Vagina (tissue), 2 donors: ENCODE measurements around the gene KCNJ15. TPM values are rescaled to one million over a fixed set of nuclear protein-coding genes. Genes with fewer than 3 reads are reported as not detected.

Experiments
- DNase-seq, 2 donors: peaks; one replicate each; pipeline ENCODE4 v3.0.0-alpha.2; 2017; ENCODE audit errors: extremely low spot score in 2 of 2
- H3K27ac ChIP-seq: fragments of 200-600 bp; sonication (generic); one replicate; pipeline ENCODE4 v1.5.1; 2019
- H3K27me3 ChIP-seq: fragments of 200-600 bp; sonication (generic); one replicate; pipeline ENCODE4 v1.5.1; 2019
- H3K36me3 ChIP-seq, 2 donors: fragments of 200-600 bp; sonication (generic); one replicate each; pipeline ENCODE4 v1.5.1; 2017 to 2019
- H3K4me1 ChIP-seq: fragments of 200-600 bp; sonication (generic); one replicate; pipeline ENCODE4 v1.5.1; 2019
- H3K4me3 ChIP-seq, 2 donors: fragments of 200-600 bp; sonication (generic); 1 replicate in 1 of 2; 2 replicates in 1 of 2; pipeline ENCODE4 v1.5.1; 2016 to 2019
- H3K9me3 ChIP-seq: fragments of 200-600 bp; sonication (generic); one replicate; pipeline ENCODE4 v1.5.1; 2019
- CTCF ChIP-seq, 3 experiments: fragments of 450-650 bp in 2 of 3; fragments of 200-600 bp in 1 of 3; sonication (generic) in 1 of 3; IDR thresholded peaks; one replicate each; pipeline ENCODE4 v1.5.1; 2017 to 2019; ENCODE audit warnings: antibody characterized with exemption in 3 of 3, mild to moderate bottlenecking in 2 of 3, moderate library complexity in 2 of 3
- POLR2A ChIP-seq, 2 donors: fragments of 450-650 bp; IDR thresholded peaks; one replicate each; pipeline ENCODE4 v1.6.1; 2017; ENCODE audit warnings: antibody characterized with exemption in 2 of 2, mild to moderate bottlenecking in 2 of 2, moderate library complexity in 2 of 2
- POLR2AphosphoS5 ChIP-seq, 2 donors: sonication (generic); formaldehyde crosslinking; IDR thresholded peaks; one replicate each; pipeline ENCODE4 v1.9.0; 2017; ENCODE audit warnings: antibody characterized with exemption in 2 of 2, mild to moderate bottlenecking in 2 of 2, low read depth in 1 of 2; ENCODE audit not compliant: insufficient read depth in 1 of 2
- intact Hi-C: fragments of 100-400 bp; cut with DNase I; formaldehyde crosslinking; loops from one replicate; pipeline ENCODE4 v1.15.1; 2023
- total RNA-seq: library from RNA; depleted of rRNA; stranded (reverse); fragments of >200 nt; gene quantifications from one replicate; pipeline ENCODE4 v1.2.3, GENCODE V29; 2016

The KCNJ15 gene
- total RNA-seq, 1 donor from 2014 or later: 12.3 TPM

DNA sequence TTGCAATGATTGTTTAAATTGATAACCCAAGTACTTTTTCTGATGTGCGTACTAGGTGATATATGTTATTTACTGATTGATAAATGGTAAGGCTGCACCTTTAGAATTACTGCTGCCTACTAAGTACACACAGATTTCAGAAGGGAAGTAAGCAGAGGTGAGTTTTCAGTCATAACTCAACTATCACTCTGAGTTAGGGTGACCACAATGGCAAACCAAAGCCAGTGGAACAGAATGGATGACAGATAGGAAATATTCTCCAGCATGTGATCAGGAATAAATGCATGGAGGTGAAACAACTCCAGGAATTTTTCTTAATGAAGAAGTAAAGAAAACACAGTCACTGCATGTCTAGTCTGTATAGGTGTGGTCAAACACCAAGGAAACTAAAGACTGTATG, 7.5 kb upstream of the KCNJ15 start:
- no peaks in the 10 kb centered on the region for H3K4me1 ChIP-seq
- H3K27ac ChIP-seq: no peak overlapping the region
- TF ChIP-seq POLR2AphosphoS5 (IDR thresholded peaks at IDR 0.05; ENCODE audit: insufficient read depth in 1 of 2, low read depth in 1 of 2) (no peak), CTCF (IDR thresholded peaks at IDR 0.05) (no peak), POLR2A (IDR thresholded peaks at IDR 0.05) (no peak)
- intact Hi-C loops: no loop called here
- DNase-seq: no peak
- no peaks in the 10 kb centered on the region for H3K27me3 ChIP-seq
- H3K9me3 ChIP-seq: no peaks in the 10 kb centered on the region
- H3K36me3 ChIP-seq: no peaks in the 10 kb centered on the region
- no peak overlapping the region for H3K4me3 ChIP-seq

DNA sequence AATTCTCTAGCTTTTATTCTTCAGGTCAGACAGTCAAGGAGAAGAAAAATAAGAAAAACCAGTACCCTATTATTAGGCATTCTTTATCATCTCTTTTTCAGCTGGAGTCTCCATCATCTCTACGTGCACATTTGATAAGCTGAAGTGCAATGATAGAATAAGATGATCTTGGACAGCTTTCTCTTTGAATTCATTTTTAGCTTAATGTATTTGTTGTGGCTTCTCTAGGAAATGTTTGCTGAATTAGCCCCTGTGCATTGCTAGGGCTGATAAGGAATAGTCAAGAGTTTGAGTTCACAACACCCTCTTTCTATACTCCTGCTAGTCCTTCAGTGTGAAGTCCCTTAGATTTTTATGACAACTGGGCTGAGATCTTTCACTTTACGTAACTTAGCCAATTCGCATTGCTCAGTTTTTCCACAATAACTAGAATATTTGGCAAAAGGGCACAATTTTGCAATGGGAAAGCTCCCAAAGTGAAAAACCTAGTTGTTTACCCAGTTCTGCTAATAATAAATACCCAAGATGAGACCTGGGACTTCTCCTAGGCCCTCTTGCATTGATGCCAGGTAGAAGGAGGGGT, 7.0 kb upstream of the KCNJ15 start:
- Histone ChIP-seq H3K4me3 (no peak overlapping the region), H3K27me3 (no peaks in the 10 kb centered on the region), H3K4me1 (no peaks in the 10 kb centered on the region), H3K36me3 (no peaks in the 10 kb centered on the region), H3K27ac (no peak overlapping the region), H3K9me3 (no peaks in the 10 kb centered on the region)
- no peak for DNase-seq
- intact Hi-C loops: no loop called here
- no peak for TF ChIP-seq POLR2AphosphoS5 (IDR thresholded peaks at IDR 0.05; ENCODE audit: insufficient read depth in 1 of 2, low read depth in 1 of 2)
- no peak for TF ChIP-seq POLR2A (IDR thresholded peaks at IDR 0.05)
- TF ChIP-seq CTCF (IDR thresholded peaks at IDR 0.05): no peak

GRCh38 chr21:38250991-38251418, 5.8 kb upstream of the KCNJ15 start:
- H3K36me3 ChIP-seq: no peaks in the 10 kb centered on the region
- H3K27ac ChIP-seq: no peak overlapping the region
- intact Hi-C loops: no loop called here

GRCh38 chr21:38254970-38255369, 1.8 kb upstream of the KCNJ15 start:
- Histone ChIP-seq H3K4me1 (no peaks in the 10 kb centered on the region), H3K36me3 (no peaks in the 10 kb centered on the region), H3K27ac (no peak overlapping the region), H3K4me3 (no peak overlapping the region), H3K9me3 (no peaks in the 10 kb centered on the region), H3K27me3 (no peaks in the 10 kb centered on the region)
- TF ChIP-seq POLR2A (IDR thresholded peaks at IDR 0.05): no peak
- intact Hi-C loops: no loop called here
- no peak for DNase-seq

More at GRCh38 chr21:38250991-38251418, 5.8 kb upstream of the KCNJ15 start:
- no peak overlapping the region for H3K4me3 ChIP-seq
- H3K4me1 ChIP-seq: no peaks in the 10 kb centered on the region
- TF ChIP-seq POLR2A (IDR thresholded peaks at IDR 0.05) (no peak), CTCF (IDR thresholded peaks at IDR 0.05) (no peak), POLR2AphosphoS5 (IDR thresholded peaks at IDR 0.05; ENCODE audit: insufficient read depth in 1 of 2, low read depth in 1 of 2) (no peak)
- H3K9me3 ChIP-seq: no peaks in the 10 kb centered on the region
- DNase-seq: no peak
- H3K27me3 ChIP-seq: no peaks in the 10 kb centered on the region

- Histone ChIP-seq H3K27ac (no peak overlapping the region), H3K27me3 (no peaks in the 10 kb centered on the region), H3K36me3 (no peaks in the 10 kb centered on the region), H3K9me3 (no peaks in the 10 kb centered on the region), H3K4me1 (no peaks in the 10 kb centered on the region), H3K4me3 (no peak overlapping the region)
- intact Hi-C loops: no loop called here
- no peak for DNase-seq
- TF ChIP-seq POLR2A (IDR thresholded peaks at IDR 0.05) (no peak), CTCF (IDR thresholded peaks at IDR 0.05) (no peak), POLR2AphosphoS5 (IDR thresholded peaks at IDR 0.05; ENCODE audit: insufficient read depth in 1 of 2, low read depth in 1 of 2) (no peak)
Observed at GRCh38 chr21:38255571-38256117, 1.1 kb upstream of the KCNJ15 start.
